Embryonic facial prominence (tissue), 1 donor: ENCODE measurements around the gene CARMIL3.

Experiments used
- DNase-seq: peaks from one replicate; pipeline ENCODE4 v3.0.0-alpha.2; 2016; ENCODE audit errors: extremely low spot score

Gene CARMIL3

GRCh38 chr14:24075485-24076301 is 23.9 kb downstream of the CARMIL3 start:
- DNase-seq: no peak

DNA sequence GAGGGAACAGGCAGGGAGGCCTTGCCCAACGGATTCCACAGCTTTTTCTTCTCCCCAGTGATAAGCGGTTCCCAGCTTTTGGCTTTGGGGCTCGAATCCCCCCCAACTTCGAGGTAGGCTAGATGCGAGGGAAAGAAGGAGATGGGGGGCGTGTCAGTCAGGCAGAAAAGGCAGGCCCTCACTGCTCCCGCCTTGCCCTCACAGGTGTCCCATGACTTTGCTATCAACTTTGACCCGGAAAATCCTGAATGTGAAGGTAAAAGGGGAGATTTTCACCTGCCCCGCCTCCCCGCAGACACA is 24.4 kb downstream of the CARMIL3 start:
- DNase-seq: no peak

GRCh38 chr14:24077086-24077485 is 25.3 kb downstream of the CARMIL3 start:
- DNase-seq: no peak

- DNase-seq: no peak
Observed at GRCh38 chr14:24078146-24078545, 26.3 kb downstream of the CARMIL3 start.

DNA sequence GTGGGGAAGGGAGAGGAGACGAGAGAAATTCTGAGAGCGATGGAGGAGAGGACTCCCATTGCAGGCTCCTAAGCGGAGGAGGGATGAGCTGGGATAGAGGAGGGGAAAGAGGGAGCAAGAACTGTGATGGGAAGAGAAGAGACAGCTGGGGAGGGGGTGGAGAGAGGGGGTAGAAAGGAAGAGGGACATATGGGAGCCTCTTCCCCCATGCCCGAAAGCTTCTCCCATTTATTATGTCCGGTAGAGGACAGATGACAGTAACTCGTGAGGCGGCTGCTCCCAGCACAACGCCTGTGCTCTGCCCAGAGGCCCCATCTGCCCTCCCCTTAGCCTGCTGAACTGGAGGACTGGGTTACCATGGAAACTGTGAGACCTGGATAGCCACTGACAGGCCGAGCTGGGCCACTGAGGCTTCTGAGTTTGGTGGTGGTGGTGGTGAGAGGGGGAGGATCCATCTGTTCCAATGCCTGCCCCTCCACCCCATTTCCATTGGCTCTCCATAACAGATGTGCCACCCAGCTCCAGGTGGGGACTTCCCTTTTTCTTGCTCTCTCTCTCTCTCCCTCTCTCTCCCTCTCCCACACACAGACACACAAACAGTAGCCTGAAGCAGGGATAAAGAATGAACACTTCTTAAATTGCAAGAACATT is 27.8 kb downstream of the CARMIL3 start:
- DNase-seq: no peak

DNA sequence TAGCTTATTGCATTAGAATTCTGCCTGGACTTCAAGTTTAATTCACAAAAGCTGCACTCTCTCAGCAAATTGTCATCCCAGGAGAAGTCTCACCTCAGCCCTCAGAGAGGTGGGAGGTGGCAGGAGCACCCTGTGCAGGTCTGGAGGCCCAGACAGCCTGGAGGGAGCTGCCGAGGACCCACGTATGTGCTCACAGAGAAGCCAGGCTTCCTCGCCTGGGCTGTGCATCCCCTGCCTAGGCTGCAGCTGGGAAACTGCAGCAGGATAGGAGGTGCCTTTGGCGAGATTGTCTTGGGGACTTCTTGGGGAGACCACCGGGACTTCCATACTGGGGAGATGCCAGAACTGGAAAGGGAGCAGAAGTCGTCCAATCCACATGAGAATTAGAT is 28.3 kb downstream of the CARMIL3 start:
- no peak for DNase-seq

DNA sequence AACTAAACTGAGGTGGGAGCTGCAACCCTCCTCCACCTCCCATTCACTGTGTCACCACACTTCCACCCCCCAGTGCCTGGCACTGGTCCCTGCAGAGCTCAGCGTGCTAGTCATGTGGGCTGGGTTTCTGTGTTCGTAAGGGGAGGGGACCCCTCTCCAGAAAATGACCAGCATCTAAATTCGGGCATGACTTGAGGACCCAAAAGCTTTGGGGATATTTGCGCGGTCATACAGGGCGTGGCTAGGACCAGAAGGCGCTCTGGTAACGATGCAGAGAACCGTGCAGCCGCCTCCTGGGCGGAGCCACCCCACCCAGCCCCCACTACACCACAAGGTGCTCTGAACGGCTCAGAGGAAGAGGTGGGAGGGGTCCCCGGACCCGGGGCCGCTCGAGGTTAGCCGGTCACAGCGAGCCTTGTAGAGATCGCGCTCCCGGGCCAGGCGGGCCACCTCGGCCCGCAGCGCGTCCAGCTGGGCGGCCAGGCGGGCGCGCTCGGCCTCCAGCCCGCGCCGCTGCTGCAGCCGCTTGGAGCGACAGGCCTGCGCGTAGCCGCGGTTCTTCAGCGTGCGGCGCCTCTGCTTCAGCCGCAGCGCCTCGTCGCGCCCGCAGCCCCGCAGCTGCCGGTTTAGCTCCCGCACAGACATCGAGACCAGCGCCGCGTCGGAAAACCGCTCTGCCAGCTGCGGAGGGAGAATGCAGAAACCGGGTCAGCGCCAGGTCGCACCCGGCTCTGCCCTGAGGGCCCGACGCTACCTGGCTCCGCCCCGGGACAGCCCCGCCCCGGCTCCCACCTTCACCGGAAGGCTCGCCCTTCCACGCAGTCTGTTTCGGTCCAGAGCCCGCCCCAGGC is 29.3 kb downstream of the CARMIL3 start:
- DNase-seq: no peak

- DNase-seq: no peak
Observed at GRCh38 chr14:24081739-24082211, 30.0 kb downstream of the CARMIL3 start.

DNA sequence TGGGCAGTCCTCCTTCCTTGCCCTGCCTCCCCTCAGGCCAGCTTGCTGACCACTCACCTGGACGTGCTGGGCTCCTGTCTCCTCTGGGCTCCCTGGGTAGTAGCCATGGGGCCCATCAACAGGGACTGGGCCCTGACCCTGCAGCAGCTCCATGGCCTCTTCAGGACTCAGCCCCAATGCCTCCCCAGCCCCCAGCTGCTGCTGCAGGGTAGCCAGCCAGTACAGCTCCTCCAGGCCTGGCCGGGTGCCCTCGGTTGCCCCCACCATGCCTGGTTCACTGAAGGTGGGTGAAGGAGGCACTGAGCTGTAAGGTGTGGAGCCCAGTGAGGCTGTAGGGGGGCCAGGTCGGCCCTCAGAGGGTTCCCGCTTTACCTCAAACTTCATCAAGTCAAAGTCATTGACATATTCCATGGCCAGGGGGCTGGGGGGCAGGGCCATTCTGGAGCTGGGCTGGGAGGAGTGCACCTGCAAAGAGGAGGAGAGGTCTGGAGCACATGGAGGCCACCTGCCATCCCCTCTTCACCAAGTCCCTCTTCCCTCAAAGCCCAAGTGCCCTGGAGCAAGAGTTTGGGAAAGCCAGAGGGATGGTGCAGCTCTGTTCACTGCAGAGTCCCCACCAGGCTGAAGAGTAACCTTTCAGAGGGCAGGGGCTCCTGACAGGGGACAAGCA is 30.7 kb downstream of the CARMIL3 start:
- DNase-seq: no peak

DNA sequence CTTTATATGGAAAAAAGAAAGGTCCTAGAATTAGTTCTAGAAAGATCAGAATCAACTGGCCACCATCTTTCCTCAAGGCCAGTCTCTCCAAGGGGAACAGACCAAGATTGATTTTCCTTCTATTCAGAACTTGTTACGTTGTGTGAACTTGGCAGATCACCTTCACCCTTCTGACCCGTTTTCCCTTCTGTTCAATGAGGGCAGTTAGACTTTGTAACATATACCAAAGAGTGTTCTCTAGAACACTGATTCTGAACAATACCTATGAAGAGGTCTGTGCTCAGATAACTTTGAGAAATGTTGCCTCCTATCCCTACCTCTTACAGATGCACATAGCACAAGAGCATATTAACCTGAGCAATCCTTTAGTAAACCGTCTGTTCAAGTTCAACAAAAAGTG is 31.7 kb downstream of the CARMIL3 start:
- DNase-seq: no peak

- no peak for DNase-seq
Observed at GRCh38 chr14:24084440-24084839, 32.6 kb downstream of the CARMIL3 start.

DNA sequence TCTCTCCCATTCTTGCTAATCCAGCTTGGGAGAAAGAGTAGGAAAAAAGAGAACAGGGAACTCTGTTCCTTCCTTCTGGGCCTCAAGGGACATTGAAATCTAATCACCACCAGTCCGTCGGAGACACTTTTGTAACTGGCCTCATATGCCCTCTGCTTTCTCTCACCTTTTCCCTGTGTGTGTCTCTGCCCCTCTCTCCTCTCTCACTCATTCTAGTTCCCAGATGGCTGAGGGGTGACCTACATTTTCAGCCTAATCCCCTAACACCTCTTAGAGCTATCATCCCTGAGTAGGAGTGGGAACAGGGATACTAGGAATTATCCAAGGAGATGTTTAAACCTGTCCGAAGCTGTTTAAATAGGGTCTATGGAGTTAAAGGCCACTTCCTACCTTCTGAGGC is 33.4 kb downstream of the CARMIL3 start:
- DNase-seq: no peak

GRCh38 chr14:24086193-24086955 is 34.6 kb downstream of the CARMIL3 start:
- DNase-seq: no peak

GRCh38 chr14:24087004-24087403 is 35.2 kb downstream of the CARMIL3 start:
- no peak for DNase-seq

- DNase-seq: no peak
Observed at GRCh38 chr14:24088095-24088494, 36.3 kb downstream of the CARMIL3 start.

- no peak for DNase-seq
Observed at GRCh38 chr14:24089890-24090289, 38.1 kb downstream of the CARMIL3 start.

DNA sequence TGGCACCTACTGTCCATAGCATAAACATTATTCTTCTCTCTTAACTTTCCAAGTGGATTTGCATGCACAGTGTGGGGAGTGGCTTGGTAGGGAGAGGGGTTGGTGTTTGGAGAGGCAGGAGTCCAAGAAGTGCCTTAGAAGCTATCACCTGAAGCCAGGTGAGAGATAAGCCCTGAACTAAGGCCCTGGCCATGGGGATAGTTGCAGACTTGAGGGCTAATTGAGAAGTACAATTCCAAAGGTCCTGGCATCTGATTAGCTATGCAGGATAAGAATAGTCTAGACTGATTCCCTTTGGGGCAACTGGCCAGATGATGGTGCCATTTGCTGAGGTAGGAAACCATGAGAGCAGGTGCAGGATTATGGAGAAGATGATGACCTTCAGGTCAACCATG is 40.3 kb downstream of the CARMIL3 start:
- no peak for DNase-seq

DNA sequence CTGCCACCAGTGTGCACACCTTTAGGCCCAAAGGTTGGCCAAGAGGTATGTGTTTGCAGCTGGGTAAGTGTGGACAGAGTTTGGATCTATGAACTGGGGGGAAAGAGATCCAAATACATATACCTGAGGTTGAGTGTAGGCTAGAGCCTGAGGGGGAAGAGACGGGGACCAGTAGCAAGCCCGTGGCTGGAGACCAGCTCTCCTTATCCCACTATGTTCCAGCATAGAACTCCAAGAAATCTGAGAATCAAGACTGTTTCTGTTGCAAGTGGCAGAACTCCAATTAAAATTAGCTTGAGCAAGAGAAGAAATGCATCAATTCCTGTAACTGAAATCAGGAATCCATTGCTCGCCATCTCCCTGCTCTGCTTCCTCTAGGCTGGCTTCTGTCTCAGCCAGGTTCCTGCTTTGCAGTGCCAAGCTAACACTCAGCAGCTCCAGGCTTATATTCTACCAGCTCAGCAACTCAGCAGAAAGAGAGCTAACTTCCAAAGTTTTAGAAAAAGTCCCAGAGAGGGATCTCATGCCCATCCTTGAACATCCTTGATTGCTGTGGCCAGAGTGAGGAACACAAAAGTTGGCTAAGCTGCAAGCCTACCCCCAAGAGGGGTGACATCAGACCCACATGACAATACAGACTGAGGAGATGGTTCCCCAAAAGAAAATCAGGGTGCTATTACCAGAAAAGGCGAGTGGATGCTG is 40.8 kb downstream of the CARMIL3 start:
- DNase-seq: no peak

DNA sequence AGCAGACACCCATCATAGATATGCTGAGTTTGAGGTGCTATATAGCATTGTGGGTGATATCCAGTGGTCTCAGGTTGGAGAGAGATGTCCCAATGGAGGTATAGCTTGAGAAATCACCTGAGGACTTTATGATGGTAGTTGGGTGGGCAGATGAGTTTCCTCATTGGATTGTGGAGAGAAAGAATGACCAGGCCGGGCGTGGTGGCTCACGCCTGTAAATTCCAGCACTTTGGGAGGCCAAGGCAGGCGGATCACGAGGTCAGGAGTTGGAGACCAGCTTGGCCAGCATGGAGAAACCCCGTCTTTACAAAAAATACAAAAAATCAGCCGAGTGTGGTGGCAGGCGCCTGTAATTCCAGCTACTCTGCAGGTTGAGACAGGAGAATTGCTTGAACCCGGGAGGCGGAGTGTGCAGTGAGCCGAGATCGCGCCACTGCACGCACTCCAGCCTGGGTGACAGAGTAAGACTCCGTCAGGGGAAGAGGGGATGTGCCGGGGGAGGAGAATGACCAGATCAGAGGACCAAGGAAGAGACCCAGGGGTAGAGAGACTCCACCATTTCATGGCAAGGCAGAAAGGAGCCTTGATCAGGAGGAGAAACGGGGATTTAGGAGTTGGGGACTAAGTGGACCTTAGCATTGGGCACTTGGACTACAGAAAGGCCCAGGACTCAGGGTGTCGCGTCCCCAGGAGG is 41.5 kb downstream of the CARMIL3 start:
- no peak for DNase-seq
